Measurements from ENCODE around the gene C9orf78. TPM values are rescaled to one million over a fixed set of nuclear protein-coding genes. Genes with fewer than 3 reads are reported as not detected.

C9orf78 gene
- total RNA-seq, 1 experiment from 2014 or later = 42.4 TPM

GRCh38 chr9:129866394-129867135, 31.5 kb upstream of the C9orf78 start:
- Histone ChIP-seq H3K27me3 (ENCODE audit: low read length) (no peaks in the 10 kb centered on the region), H3K27ac (ENCODE audit: low read length) (no peak overlapping the region), H4K20me1 (ENCODE audit: low read length) (no peaks in the 10 kb centered on the region), H3K4me2 (ENCODE audit: low read length) (no peak overlapping the region), H3K9me3 (ENCODE audit: low read length) (no peaks in the 10 kb centered on the region), H3K9ac (ENCODE audit: low read length) (no peak overlapping the region), H3K4me1 (ENCODE audit: insufficient read depth, low read length) (peaks cover 7% of the 10 kb centered on the region; the same call in 1 of the 2 replicates), H3F3A (ENCODE audit: low read length, unreplicated experiment) (no peaks in the 10 kb centered on the region), H3K9me2 (replicated peaks; ENCODE audit: low read length) (no peaks in the 10 kb centered on the region), H3K4me3 (ENCODE audit: low read length) (no peak overlapping the region), H3K36me3 (ENCODE audit: low read depth, low read length) (no peaks in the 10 kb centered on the region), H3K79me2 (ENCODE audit: low read length) (no peaks in the 10 kb centered on the region), H2AFZ (ENCODE audit: low read length) (no peak overlapping the region)
- intact Hi-C loops (cut with micrococcal nuclease) = no loop called here
- ChIA-PET CTCF (no interaction called here), POLR2A (ENCODE audit: unreplicated experiment) (no interaction called here)
- DNase-seq (no peak), ATAC-seq (no peak)
- no TSS peak for BruUV-seq (replicated peaks)
- no peak for TF ChIP-seq EZH2phosphoT487 (IDR thresholded peaks at IDR 0.05; ENCODE audit: borderline replicate concordance, low read length)
- TF ChIP-seq EZH2 (IDR thresholded peaks at IDR 0.05; ENCODE audit: low read length, unreplicated experiment) = no peak
- no peak for TF ChIP-seq CTCF (conservative IDR thresholded peaks at IDR 0.05; ENCODE audit: low read depth, low read length)

GRCh38 chr9:129865668-129866320, 30.7 kb upstream of the C9orf78 start:
- H3K79me2 ChIP-seq (ENCODE audit: low read length) = no peaks in the 10 kb centered on the region
- no peak overlapping the region for H3K4me2 ChIP-seq (ENCODE audit: low read length)
- TF ChIP-seq EZH2 (IDR thresholded peaks at IDR 0.05; ENCODE audit: low read length, unreplicated experiment) (no peak), CTCF (conservative IDR thresholded peaks at IDR 0.05; ENCODE audit: low read depth, low read length) (no peak), EZH2phosphoT487 (IDR thresholded peaks at IDR 0.05; ENCODE audit: borderline replicate concordance, low read length) (no peak)
- no TSS peak for BruUV-seq (replicated peaks)
- ATAC-seq (no peak), DNase-seq (no peak)
- no peak overlapping the region for H2AFZ ChIP-seq (ENCODE audit: low read length)
- no peaks in the 10 kb centered on the region for H3K9me2 ChIP-seq (replicated peaks; ENCODE audit: low read length)
- H3K9ac ChIP-seq (ENCODE audit: low read length) = no peak overlapping the region
- intact Hi-C loops (cut with micrococcal nuclease) = no loop called here
- no peaks in the 10 kb centered on the region for H3F3A ChIP-seq (ENCODE audit: low read length, unreplicated experiment)
- no peaks in the 10 kb centered on the region for H3K36me3 ChIP-seq (ENCODE audit: low read depth, low read length)
- H3K27ac ChIP-seq (ENCODE audit: low read length) = no peak overlapping the region
- H3K9me3 ChIP-seq (ENCODE audit: low read length) = no peaks in the 10 kb centered on the region
- H3K27me3 ChIP-seq (ENCODE audit: low read length) = no peaks in the 10 kb centered on the region
- ChIA-PET CTCF (no interaction called here), POLR2A (ENCODE audit: unreplicated experiment) (no interaction called here)
- H4K20me1 ChIP-seq (ENCODE audit: low read length) = no peaks in the 10 kb centered on the region
- peaks cover 7% of the 10 kb centered on the region; the same call in 1 of the 2 replicates for H3K4me1 ChIP-seq (ENCODE audit: insufficient read depth, low read length)
- no peak overlapping the region for H3K4me3 ChIP-seq (ENCODE audit: low read length)

All from PC-3 (cell line).